GM19238 (cell line): ENCODE results near the gene BPTF.
"Not testable (repeated sequence)": the region's sequence is repeated elsewhere in the genome, so short reads cannot be mapped to it uniquely, and the experiment has no call there.

ENCODE experiments used
- DNase-seq: peaks from one replicate; pipeline ENCODE4 v3.0.0; 2011; ENCODE audit warnings: low spot score; ENCODE audit not compliant: insufficient read length

BPTF gene

GRCh38 chr17:67824735-67825626 lies at the start of gene BPTF:
Gene BPTF (plus strand): TSS chr17:67825503. CDS start chr17:67825725, 222 bp downstream.
- DNase-seq: peak; percentile 86

DNA sequence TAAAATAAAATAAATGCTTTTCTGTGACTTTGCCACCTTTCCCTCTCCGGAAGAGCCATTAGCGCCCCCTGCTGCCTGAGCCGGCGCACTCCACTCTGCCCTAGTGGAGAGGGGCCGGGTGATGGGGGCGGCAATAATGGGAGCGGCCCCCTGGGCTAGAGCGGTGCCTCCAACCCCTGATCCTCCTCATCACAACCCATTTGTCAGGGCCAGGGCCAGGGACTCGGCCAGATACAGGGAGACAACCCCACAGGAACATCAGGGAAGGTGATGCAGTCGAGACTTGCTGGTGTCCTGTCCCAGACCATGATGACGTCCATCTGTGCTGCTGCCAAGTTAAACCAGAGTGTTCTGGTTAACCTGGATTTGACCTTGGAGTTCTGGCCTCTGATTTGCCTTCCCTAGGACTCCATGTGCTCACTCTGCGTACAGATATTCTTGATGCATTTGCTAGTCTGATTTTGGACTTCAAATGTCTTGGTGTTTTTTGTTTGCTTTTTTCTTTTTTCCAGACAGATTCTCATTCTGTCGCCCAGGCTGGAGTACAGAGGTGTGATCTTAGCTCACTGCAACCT lies 46.1 kb upstream of the BPTF start:
- DNase-seq: no peak

DNA sequence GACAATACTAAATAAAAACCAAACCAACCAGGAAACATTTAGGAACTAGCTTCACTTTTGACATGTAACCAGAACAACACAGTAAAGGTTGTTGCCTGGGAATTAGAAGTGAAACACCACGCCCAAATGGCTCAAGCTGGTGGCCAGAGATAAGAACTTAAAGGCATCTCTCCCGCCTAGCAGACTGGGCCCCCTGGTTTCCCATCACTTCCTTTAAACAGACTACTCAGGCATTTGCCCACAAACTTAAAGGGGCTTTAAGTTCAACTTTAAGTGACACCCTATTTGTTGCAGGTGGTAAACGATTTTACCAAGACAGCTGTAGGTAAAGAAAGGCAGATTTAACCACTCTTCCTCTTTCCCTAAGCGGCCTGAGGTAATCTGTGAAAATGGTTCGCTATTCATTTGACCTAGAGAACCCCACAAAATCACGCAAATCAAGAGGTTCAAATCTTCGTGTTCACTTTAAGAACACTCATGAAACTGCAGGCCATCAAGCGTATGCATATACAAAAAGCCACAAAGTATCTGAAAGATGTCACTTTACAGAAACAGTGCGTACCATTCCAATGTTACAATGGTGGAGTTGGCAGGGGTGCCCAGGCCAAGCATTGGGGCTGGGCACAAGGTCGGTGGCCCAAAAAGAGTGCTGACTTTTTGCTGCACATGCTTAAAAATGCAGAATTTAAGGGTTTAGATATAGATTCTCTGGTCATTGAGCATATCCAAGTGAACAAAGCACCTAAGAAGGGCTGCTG lies 40.8 kb upstream of the BPTF start:
- DNase-seq: no peak

- DNase-seq: no peak
Measured at GRCh38 chr17:67785122-67785477, 40.2 kb upstream of the BPTF start.

DNA sequence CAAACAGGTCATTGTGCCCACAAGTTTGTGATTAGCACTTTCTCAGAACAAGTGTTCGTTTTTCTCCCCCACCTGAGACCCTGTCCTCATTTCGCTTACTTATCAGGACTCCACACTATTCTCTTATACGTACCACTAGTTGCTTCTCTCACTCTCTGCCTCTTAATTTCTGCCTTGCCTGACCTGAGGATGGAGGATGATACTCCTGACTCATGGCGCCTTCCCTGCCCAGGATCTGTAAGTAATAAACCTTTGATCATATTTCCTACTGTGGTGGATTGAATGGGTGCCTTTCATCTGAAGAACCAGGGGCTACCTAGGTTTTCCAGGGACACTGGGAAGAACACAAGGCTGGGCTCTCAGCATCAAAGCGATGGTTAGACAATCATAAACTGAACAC lies 39.8 kb upstream of the BPTF start:
- DNase-seq: no peak

DNA sequence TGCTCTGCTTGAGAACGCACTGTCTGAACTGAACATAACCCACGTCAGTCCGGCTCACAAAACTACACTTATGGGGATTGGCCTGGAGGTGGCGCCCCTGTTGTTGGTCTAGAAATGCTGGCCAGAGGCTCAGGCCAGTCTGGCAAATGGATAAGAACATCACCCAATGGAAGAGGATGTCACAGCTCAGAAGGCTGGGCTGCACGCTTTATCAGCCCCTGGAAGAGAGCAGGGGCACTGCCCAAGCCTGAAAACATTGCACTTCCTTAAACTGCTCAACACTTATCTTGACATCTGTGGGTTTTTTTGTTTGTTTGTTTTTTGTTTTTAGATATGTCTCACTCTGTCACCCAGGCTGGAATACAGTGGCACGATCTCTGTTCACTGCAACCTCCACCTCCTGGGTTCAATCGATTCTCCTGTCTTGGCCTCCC lies 24.8 kb upstream of the BPTF start:
- DNase-seq: peak; percentile 50

- no peak for DNase-seq
Measured at GRCh38 chr17:67801626-67802175, 23.6 kb upstream of the BPTF start.

DNA sequence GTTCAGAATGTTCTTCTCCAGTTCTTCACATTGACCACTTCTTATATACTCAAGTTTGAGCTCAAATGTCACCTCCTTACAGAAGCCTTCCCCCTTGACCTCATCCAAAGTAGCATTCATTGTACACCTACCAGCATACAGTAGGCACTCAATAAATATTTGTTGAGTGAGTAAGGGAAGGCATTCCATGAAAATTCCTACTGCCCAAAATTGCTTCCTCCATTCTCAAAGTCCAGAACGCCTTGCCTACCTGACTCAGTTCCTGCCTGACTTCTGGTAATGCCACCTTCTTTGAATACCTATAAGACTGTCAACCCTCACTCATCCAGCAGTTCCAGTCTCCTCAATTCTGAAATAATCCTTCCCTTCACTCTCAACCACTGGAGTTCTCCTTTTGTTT lies 14.8 kb upstream of the BPTF start:
- no peak for DNase-seq

- DNase-seq: not testable (repeated sequence)
Measured at GRCh38 chr17:67812380-67812779, 12.9 kb upstream of the BPTF start.

DNA sequence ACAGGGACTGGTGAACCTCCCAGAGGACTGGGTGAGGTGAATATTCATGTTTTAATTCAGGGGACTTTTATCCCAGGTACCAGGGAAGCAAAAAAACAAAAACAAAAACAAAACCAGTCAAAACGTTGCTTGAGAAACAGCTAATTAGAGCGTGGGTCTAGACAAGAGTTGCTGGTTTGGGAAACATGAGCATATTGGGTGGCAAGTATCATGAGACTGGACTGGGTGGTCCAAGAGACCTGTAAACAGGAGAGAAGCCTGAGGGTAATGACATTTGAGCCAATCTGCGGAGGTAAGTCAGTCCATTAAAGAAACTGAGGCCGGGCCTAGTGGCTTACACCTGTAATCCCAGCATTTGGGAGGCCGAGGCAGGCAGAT lies 11.5 kb upstream of the BPTF start:
- no peak for DNase-seq

GRCh38 chr17:67818110-67819002 lies 6.9 kb upstream of the BPTF start:
- DNase-seq: peak; percentile 14

DNA sequence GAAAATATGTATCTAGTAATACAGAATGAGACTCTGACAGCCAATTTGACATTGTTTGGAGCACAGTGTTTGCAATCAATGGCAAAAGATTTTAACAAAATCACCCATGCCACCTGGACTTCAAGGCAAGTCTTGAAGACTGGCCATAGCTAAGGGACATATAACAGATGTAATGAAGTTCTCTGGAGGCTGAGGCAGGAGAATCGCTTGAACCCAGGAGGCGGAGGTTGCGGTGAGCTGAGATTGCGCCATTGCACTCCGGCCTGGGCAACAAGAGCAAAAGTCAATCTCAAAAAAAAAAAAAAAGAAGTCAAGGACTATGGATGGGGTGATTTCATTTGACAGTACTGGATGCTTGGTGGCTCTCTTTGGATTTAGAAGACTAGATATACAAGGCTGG lies 5.6 kb upstream of the BPTF start:
- DNase-seq: no peak

GRCh38 chr17:67821871-67822367 lies 3.4 kb upstream of the BPTF start:
- DNase-seq: no peak

GRCh38 chr17:67825627-67826601 lies 611 bp downstream of the BPTF start:
- peak; percentile 14 for DNase-seq

GRCh38 chr17:67829331-67829730 lies 4.0 kb downstream of the BPTF start:
- DNase-seq: no peak

- no peak for DNase-seq
Measured at GRCh38 chr17:67830440-67830839, 5.1 kb downstream of the BPTF start.

DNA sequence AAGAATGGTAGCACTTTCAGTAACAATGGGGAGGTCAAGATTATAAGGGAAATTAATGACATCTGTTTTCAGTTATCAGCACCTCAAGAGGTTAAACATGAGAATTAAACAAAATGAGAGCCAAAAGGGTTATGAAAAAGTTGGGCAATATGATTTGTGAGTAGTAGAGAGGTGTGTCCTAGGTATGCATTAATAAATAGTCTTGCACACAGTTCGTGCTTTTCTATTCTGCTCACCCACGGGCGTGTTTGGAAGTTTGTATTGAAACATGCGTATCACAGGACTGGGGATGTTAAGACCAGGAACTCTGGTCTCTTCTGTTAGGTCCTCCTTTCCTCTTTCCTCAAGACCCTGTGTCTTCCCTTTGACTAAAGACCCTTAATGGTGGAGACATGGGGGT lies 6.0 kb downstream of the BPTF start:
- DNase-seq: no peak

GRCh38 chr17:67833134-67833533 lies 7.8 kb downstream of the BPTF start:
- no peak for DNase-seq

- no peak for DNase-seq
Measured at GRCh38 chr17:67833946-67834631, 8.8 kb downstream of the BPTF start.
